CD4-positive, alpha-beta T cell treated with Interleukin-15 for 4 hours (primary cell): ENCODE measurements around the gene DRD5.

Experiments used
- DNase-seq: peaks from one replicate; pipeline ENCODE4 v3.0.0-alpha.2; 2020; ENCODE audit warnings: low spot score

Gene DRD5

GRCh38 chr4:9816285-9816684 is 34.9 kb downstream of the DRD5 start:
- no peak for DNase-seq

GRCh38 chr4:9820343-9820742 is 38.9 kb downstream of the DRD5 start:
- no peak for DNase-seq

GRCh38 chr4:9825049-9825448 is 43.6 kb downstream of the DRD5 start:
- no peak for DNase-seq

GRCh38 chr4:9826551-9826950 is 45.1 kb downstream of the DRD5 start:
- DNase-seq: no peak

- DNase-seq: no peak
These were observed 51.2 kb downstream of the DRD5 start for GRCh38 chr4:9832640-9833039.

GRCh38 chr4:9833421-9833820 is 52.0 kb downstream of the DRD5 start:
- no peak for DNase-seq
